PC-3 (cell line): ENCODE data around the gene ZNF619. TPM values are rescaled to one million over a fixed set of nuclear protein-coding genes. Genes with fewer than 3 reads are reported as not detected.

Source experiments
- ATAC-seq: fragments of 200-7000 bp; cut with Tn5 transposase; 2 replicates; pipeline ENCODE4 v1.9.1; 2020; ENCODE audit warnings: mild to moderate bottlenecking, moderate library complexity
- BruUV-seq: library from RNA; stranded (reverse); fragments of 400-500 nt; replicated peaks from 2 replicates; lab custom pipeline; 2021; lab: Mats Ljungman, UMichigan
- CTCF ChIA-PET: fragments of 300-600 bp; sonication (Branson Sonifier 250); formaldehyde crosslinking; loops from one replicate; lab custom pipeline; 2022; ENCODE audit warnings: antibody characterized with exemption; lab: Charles Lee
- POLR2A ChIA-PET: fragments of 300-600 bp; sonication (Branson Sonifier 250); formaldehyde crosslinking; loops from one replicate; lab custom pipeline; 2022; ENCODE audit warnings: antibody characterized with exemption; ENCODE audit not compliant: unreplicated experiment; lab: Charles Lee
- DNase-seq: peaks from one replicate; pipeline ENCODE4 v3.0.0-alpha.2; 2015
- H2AFZ ChIP-seq: fragments of 300-600 bp; sonication (generic); 2 replicates; pipeline ENCODE4 v1.6.0; 2016; ENCODE audit warnings: antibody characterized with exemption, low read length
- H3F3A ChIP-seq: fragments of 300-600 bp; sonication (generic); one replicate; pipeline ENCODE4 v1.6.0; 2017; ENCODE audit warnings: antibody characterized with exemption, low read length, control low read depth, mild to moderate bottlenecking; ENCODE audit not compliant: unreplicated experiment
- H3K27ac ChIP-seq: fragments of 300-600 bp; sonication (generic); 2 replicates; pipeline ENCODE4 v1.5.1; 2016; ENCODE audit warnings: mild to moderate bottlenecking, low read length
- H3K27me3 ChIP-seq: fragments of 300-600 bp; sonication (generic); 2 replicates; pipeline ENCODE4 v1.6.1; 2016; ENCODE audit warnings: low read length, mixed read lengths
- H3K36me3 ChIP-seq: fragments of 300-600 bp; sonication (generic); 2 replicates; pipeline ENCODE4 v1.6.1; 2016; ENCODE audit warnings: low read depth, mixed run types, low read length, mixed read lengths
- H3K4me1 ChIP-seq: fragments of 300-600 bp; sonication (generic); 2 replicates; pipeline ENCODE4 v1.5.1; 2016; ENCODE audit warnings: low read length; ENCODE audit not compliant: insufficient read depth
- H3K4me2 ChIP-seq: fragments of 300-600 bp; sonication (generic); 2 replicates; pipeline ENCODE4 v1.6.0; 2016; ENCODE audit warnings: low read length
- H3K4me3 ChIP-seq: fragments of 300-600 bp; sonication (generic); 2 replicates; pipeline ENCODE4 v1.5.1; 2016; ENCODE audit warnings: mild to moderate bottlenecking, low read length, mixed read lengths
- H3K79me2 ChIP-seq: fragments of 300-600 bp; sonication (generic); 2 replicates; pipeline ENCODE4 v1.6.1; 2017; ENCODE audit warnings: low read length, mixed read lengths
- H3K9ac ChIP-seq: fragments of 300-600 bp; sonication (generic); 2 replicates; pipeline ENCODE4 v1.6.0; 2016; ENCODE audit warnings: mild to moderate bottlenecking, low read length
- H3K9me2 ChIP-seq: fragments of 300-600 bp; sonication (generic); replicated peaks from 2 replicates; pipeline ENCODE4 v1.6.1; 2016; ENCODE audit warnings: mixed run types, low read length, mixed read lengths
- H3K9me3 ChIP-seq: fragments of 300-600 bp; sonication (generic); 2 replicates; pipeline ENCODE4 v1.6.1; 2016; ENCODE audit warnings: low read length, mixed read lengths
- H4K20me1 ChIP-seq: fragments of 300-600 bp; sonication (generic); 2 replicates; pipeline ENCODE4 v1.6.1; 2016; ENCODE audit warnings: low read length, mixed read lengths
- CTCF ChIP-seq: fragments of 300-600 bp; sonication (generic); conservative IDR thresholded peaks from 2 replicates; pipeline ENCODE4 v1.5.1; 2017; ENCODE audit warnings: antibody characterized with exemption, low read depth, mild to moderate bottlenecking, low read length
- EZH2 ChIP-seq: fragments of 300-600 bp; sonication (generic); IDR thresholded peaks from one replicate; pipeline ENCODE4 v1.6.1; 2017; ENCODE audit warnings: antibody characterized with exemption, mild to moderate bottlenecking, low read length; ENCODE audit not compliant: unreplicated experiment
- EZH2phosphoT487 ChIP-seq: fragments of 300-600 bp; sonication (generic); IDR thresholded peaks from 2 replicates; pipeline ENCODE4 v1.6.1; 2018; ENCODE audit warnings: mild to moderate bottlenecking, antibody characterized with exemption, low read length, borderline replicate concordance
- intact Hi-C: fragments of 100-400 bp; cut with micrococcal nuclease; formaldehyde crosslinking; loops from 2 replicates; pipeline ENCODE4 v1.9.0; 2023
- total RNA-seq: library from RNA; depleted of rRNA; stranded (reverse); fragments of >200 nt; gene quantifications from 2 replicates; pipeline ENCODE4 v1.2.3, GENCODE V29; 2014

Gene ZNF619
- total RNA-seq, 1 experiment from 2014 or later: 3.5 TPM

DNA sequence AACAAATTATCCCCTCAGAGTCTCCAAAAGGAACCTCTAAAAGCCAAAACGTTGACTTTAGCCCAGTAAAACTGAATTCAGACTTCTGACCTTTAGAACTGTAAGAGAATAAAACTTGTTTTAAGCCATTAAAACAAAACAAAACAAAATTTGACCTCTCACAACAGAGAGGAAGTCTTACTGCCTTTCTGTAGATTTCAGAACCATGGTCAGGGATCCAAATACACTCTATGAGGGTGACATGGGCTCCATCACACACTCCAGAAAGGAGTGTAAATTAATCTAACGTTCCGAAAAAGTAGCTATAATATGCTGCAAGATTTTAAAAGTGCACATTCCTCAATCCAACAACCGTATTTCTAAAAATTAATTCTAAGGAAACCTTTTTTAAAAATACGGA, 39.0 kb upstream of the ZNF619 start:
- ATAC-seq: no peak
- TF ChIP-seq EZH2phosphoT487: no peak
- no peak for TF ChIP-seq EZH2
- Histone ChIP-seq H3K9ac (no peak overlapping the region), H3F3A (no peaks in the 10 kb centered on the region), H2AFZ (no peak overlapping the region), H3K4me1 (no peaks in the 10 kb centered on the region), H3K79me2 (no peaks in the 10 kb centered on the region), H3K9me2 (no peaks in the 10 kb centered on the region), H3K27me3 (no peaks in the 10 kb centered on the region), H3K27ac (no peak overlapping the region), H4K20me1 (no peaks in the 10 kb centered on the region), H3K4me3 (no peak overlapping the region), H3K36me3 (no peaks in the 10 kb centered on the region), H3K9me3 (no peaks in the 10 kb centered on the region), H3K4me2 (no peak overlapping the region)
- intact Hi-C loops: no loop called here
- CTCF ChIA-PET: no interaction called here
- POLR2A ChIA-PET: no interaction called here
- BruUV-seq: no TSS peak
- no peak for DNase-seq

DNA sequence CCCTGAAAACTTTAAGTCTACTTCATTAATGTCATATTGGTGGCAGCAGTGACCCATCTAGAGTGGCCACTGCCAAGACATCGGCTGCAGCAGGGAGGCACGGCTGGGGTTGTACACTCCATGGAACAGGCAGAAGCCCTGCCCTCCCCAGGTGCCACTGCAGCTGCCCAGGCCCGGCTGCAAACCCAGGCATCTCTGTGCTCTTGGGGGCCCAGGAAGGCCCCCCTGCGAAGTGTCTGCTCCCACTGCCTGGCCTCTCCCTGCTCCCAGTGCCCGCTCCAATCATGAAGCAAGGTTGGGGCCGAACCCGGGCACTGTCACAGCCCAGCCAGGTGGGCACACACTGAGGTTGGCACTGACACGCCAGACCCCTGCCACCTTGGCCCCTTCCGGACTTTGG, 31.9 kb upstream of the ZNF619 start:
- Histone ChIP-seq H3K4me1 (no peaks in the 10 kb centered on the region), H3K36me3 (no peaks in the 10 kb centered on the region), H3K9ac (no peak overlapping the region), H3K27me3 (no peaks in the 10 kb centered on the region), H3F3A (no peaks in the 10 kb centered on the region), H3K9me3 (no peaks in the 10 kb centered on the region), H3K4me2 (no peak overlapping the region), H3K4me3 (no peak overlapping the region), H4K20me1 (no peaks in the 10 kb centered on the region), H2AFZ (no peak overlapping the region), H3K79me2 (no peaks in the 10 kb centered on the region), H3K27ac (no peak overlapping the region), H3K9me2 (no peaks in the 10 kb centered on the region)
- CTCF ChIA-PET: no interaction called here
- DNase-seq: no peak
- TF ChIP-seq EZH2 (no peak), CTCF (no peak), EZH2phosphoT487 (no peak)
- POLR2A ChIA-PET: no interaction called here
- intact Hi-C loops: no loop called here
- no peak for ATAC-seq
- BruUV-seq: no TSS peak

GRCh38 chr3:40445880-40446279, 31.0 kb upstream of the ZNF619 start:
- Histone ChIP-seq H3K9me3 (no peaks in the 10 kb centered on the region), H2AFZ (no peak overlapping the region), H3F3A (no peaks in the 10 kb centered on the region), H3K4me3 (no peak overlapping the region), H4K20me1 (no peaks in the 10 kb centered on the region), H3K36me3 (no peaks in the 10 kb centered on the region), H3K79me2 (no peaks in the 10 kb centered on the region), H3K27ac (no peak overlapping the region), H3K27me3 (no peaks in the 10 kb centered on the region), H3K9me2 (no peaks in the 10 kb centered on the region), H3K9ac (no peak overlapping the region), H3K4me1 (peaks cover 6% of the 10 kb centered on the region), H3K4me2 (no peak overlapping the region)
- no TSS peak for BruUV-seq
- POLR2A ChIA-PET: no interaction called here
- intact Hi-C loops: no loop called here
- DNase-seq (no peak), ATAC-seq (no peak)
- TF ChIP-seq EZH2 (no peak), EZH2phosphoT487 (no peak), CTCF (no peak)
- CTCF ChIA-PET: no interaction called here
